Heart right ventricle (tissue), 16 donors: ENCODE measurements around the gene EEF1G. TPM values are rescaled to one million over a fixed set of nuclear protein-coding genes. Genes with fewer than 3 reads are reported as not detected.
"Not testable (repeated sequence)": the region's sequence is repeated elsewhere in the genome, so short reads cannot be mapped to it uniquely, and the experiment has no call there.

Experiments
- ATAC-seq, 8 donors: fragments of 200-7000 bp; cut with Tn5 transposase; one replicate each; pipeline ENCODE4 v1.9.1; 2020; ENCODE audit warnings: mild to moderate bottlenecking in 8 of 8, moderate library complexity in 8 of 8, moderate number of reproducible peaks in 1 of 8
- DNase-seq, 2 donors: peaks; one replicate each; pipeline ENCODE4 v3.0.0-alpha.2; 2020
- H3K27ac ChIP-seq, 10 donors: fragments of 200-600 bp; sonication (generic) in 2 of 10; one replicate each; pipeline versions ENCODE4 v1.5.0 to v1.8.0; 2020 to 2022; ENCODE audit warnings: mild to moderate bottlenecking in 3 of 10
- H3K27me3 ChIP-seq, 7 donors: fragments of 200-600 bp; one replicate each; pipeline ENCODE4 v1.8.0; 2021 to 2022; ENCODE audit warnings: mild to moderate bottlenecking in 2 of 7
- H3K36me3 ChIP-seq, 9 donors: fragments of 200-600 bp; sonication (generic) in 1 of 9; one replicate each; pipeline versions ENCODE4 v1.5.0 to v1.8.0; 2020 to 2022; ENCODE audit warnings: mild to moderate bottlenecking in 2 of 9
- H3K4me1 ChIP-seq, 9 donors: fragments of 200-600 bp; sonication (generic) in 1 of 9; one replicate each; pipeline versions ENCODE4 v1.5.0 to v1.8.0; 2020 to 2022; ENCODE audit warnings: mild to moderate bottlenecking in 4 of 9
- H3K4me3 ChIP-seq, 10 donors: fragments of 200-600 bp; sonication (generic) in 2 of 10; one replicate each; pipeline versions ENCODE4 v1.5.0 to v1.8.0; 2020 to 2022; ENCODE audit warnings: mild to moderate bottlenecking in 7 of 10, moderate library complexity in 2 of 10
- H3K9me3 ChIP-seq, 11 donors: fragments of 200-600 bp in 10 of 11; sonication (generic) in 2 of 11; one replicate each; pipeline versions ENCODE4 v1.5.0 to v1.8.0; 2013 to 2022; ENCODE audit warnings: mild to moderate bottlenecking in 2 of 11, control low read depth in 1 of 11, moderate library complexity in 1 of 11
- CTCF ChIP-seq, 9 donors: fragments of 200-600 bp; sonication (generic) in 2 of 9; IDR thresholded peaks; one replicate each; pipeline versions ENCODE4 v1.5.0 to v1.8.0; 2021 to 2022; ENCODE audit warnings: antibody characterized with exemption in 9 of 9, mild to moderate bottlenecking in 5 of 9, moderate library complexity in 1 of 9
- WGBS, 2 donors: extraction: QIAGEN DNeasy Blood & Tissue Kit; methylation state at CpG; one replicate each; pipeline ENCODE4 v1.1.7; 2013; ENCODE audit warnings: inconsistent platforms in 1 of 2; 5-methylcytosine and 5-hydroxymethylcytosine counted together
- intact Hi-C, 10 donors: fragments of 100-400 bp; cut with DNase I; formaldehyde crosslinking; loops; one replicate each; pipeline versions ENCODE4 v1.11.1 to v1.14.2; 2022
- polyA plus RNA-seq, 2 donors: library from polyadenylated mRNA; stranded (reverse); fragments of 200-250 nt; gene quantifications; one replicate each; pipeline ENCODE4 v1.2.3, GENCODE V29; 2013
- total RNA-seq, 10 donors: library from RNA; stranded (reverse); fragmentation: NEBNext Ultra II Directional in 3 of 10; extraction: Animal tissue kit (Norgen Biotek cat#: 25700) in 3 of 10; gene quantifications; one replicate each; pipeline versions ENCODE4 v1.2.1 to v1.2.4, GENCODE V29; 2021 to 2023
- donor health status: Arrhythmogenic right ventricular cardiomyopathy.
- donor health status: ischemic (EF 13 %, LVEDD 7.1; RV severe dilation, severe dysfunction).
- donor health status: healthy with polysubstance abuse.
- donor health status: DM: no; HTN: yes; CAD: no.
- donor health status: DM: no; HTN: no; CAD: no.
- donor health status: ischemic (EF 25% LVEDD 6.9; RV normal size, moderate dysfunction).
- donor health status: ischemic (EF 25% LVEDD 5.7; RV mildly dilated, moderate dysfunction).
- donor health status: healthy.
- donor health status: DM: yes; HTN: yes; CAD: no.
- donor health status: Ischemic cardiomyopathy.
- donor health status: ischemic (EF 35%, LVEDD 5.7; RV mildly dilated, moderate dysfunction).
- donor health status: nonischemic (EF 11% LVEDD 7.7; RV severe dilation, severe dysfunction).
- donor health status: DM: yes; HTN: yes; CAD: no.
- donor health status: PGD.
- donor health status: ischemic (EF 29% LVEDD 5.4; RV normal size, mild dysfunction).
- donor health status: nonischemic (EF 23%, LVEDD 6.1; RV moderate dilation, normal function).

EEF1G gene
- total and polyA plus RNA-seq, 12 donors = 555 to 1,173 (median 1,002) TPM

GRCh38 chr11:62621027-62621566 lies 47.4 kb upstream of the EEF1G start:
- 31 to 34% methylated on average over 8 of the region's 8 CpGs for WGBS, 2 donors
- TF ChIP-seq CTCF (IDR thresholded peaks at IDR 0.05) = no peak
- ATAC-seq (no peak), DNase-seq (no peak)
- peak overlapping the region; percentile 50 to 92 (median 74) for H3K4me3 ChIP-seq
- peaks cover 0 to 42% (median 17%) of the 10 kb centered on the region in 9 donors for H3K36me3 ChIP-seq
- no peaks in the 10 kb centered on the region for H3K9me3 ChIP-seq
- H3K27me3 ChIP-seq = no peaks in the 10 kb centered on the region
- peaks cover 4 to 27% (median 21%) of the 10 kb centered on the region in 9 donors for H3K4me1 ChIP-seq
- intact Hi-C loops = no loop called here
- peak overlapping the region; percentile 44 to 95 (median 89) for H3K27ac ChIP-seq

GRCh38 chr11:62616957-62617356 lies 43.3 kb upstream of the EEF1G start:
- ATAC-seq, H3K4me3 ChIP-seq, intact Hi-C loops, DNase-seq, H3K27me3 ChIP-seq, H3K27ac ChIP-seq, H3K9me3 ChIP-seq: not testable (repeated sequence)
- peaks cover 0 to 44% (median 10%) of the 10 kb centered on the region in 9 donors for H3K36me3 ChIP-seq
- peaks cover 7 to 30% (median 20%) of the 10 kb centered on the region in 9 donors for H3K4me1 ChIP-seq
- WGBS, 2 donors = 98% methylated on average over 14 of the region's 14 CpGs

GRCh38 chr11:62615521-62615920 lies 41.8 kb upstream of the EEF1G start:
- TF ChIP-seq CTCF (IDR thresholded peaks at IDR 0.05) = no peak
- Histone ChIP-seq H3K27ac (no peak overlapping the region), H3K27me3 (no peaks in the 10 kb centered on the region), H3K9me3 (no peaks in the 10 kb centered on the region), H3K4me3 (no peak overlapping the region), H3K36me3 (peaks cover 0 to 47% (median 10%) of the 10 kb centered on the region in 9 donors), H3K4me1 (peaks cover 12 to 35% (median 25%) of the 10 kb centered on the region in 9 donors)
- 91 to 93% methylated on average over 7 of the region's 7 CpGs for WGBS, 2 donors
- ATAC-seq (no peak), DNase-seq (no peak)
- intact Hi-C loops = no loop called here

- ATAC-seq = no peak
- Histone ChIP-seq H3K27me3 (no peaks in the 10 kb centered on the region), H3K36me3 (peaks cover 0 to 57% (median 10%) of the 10 kb centered on the region in 9 donors), H3K4me1 (peaks cover 9 to 32% (median 26%) of the 10 kb centered on the region in 9 donors), H3K27ac (peak overlapping the region in 4 of 10 donors; percentile 96 to 98 (median 98)), H3K9me3 (no peaks in the 10 kb centered on the region), H3K4me3 (no peak overlapping the region)
- TF ChIP-seq CTCF (IDR thresholded peaks at IDR 0.05) = no peak
- WGBS, 2 donors = 80 to 82% methylated on average over 8 of the region's 8 CpGs
- no peak for DNase-seq
- intact Hi-C loops = loop anchor here in 1 of 10 donors (5.0 kb wide), 1 partner anchor 38 kb away; the partner anchor contains the start of gene INTS5
These were observed 40.6 kb upstream of the EEF1G start for GRCh38 chr11:62614275-62614674.

GRCh38 chr11:62613291-62613778 lies 39.6 kb upstream of the EEF1G start:
- H3K4me3 ChIP-seq = peak overlapping the region in 8 of 10 donors; percentile 65 to 93 (median 76)
- DNase-seq = no peak
- H3K4me1 ChIP-seq = peaks cover 9 to 36% (median 27%) of the 10 kb centered on the region in 9 donors
- peak in 4 of 8 donors; percentile 2 to 11 (median 6) for ATAC-seq
- H3K27ac ChIP-seq = peak overlapping the region; percentile 91 to 98 (median 96)
- H3K27me3 ChIP-seq = no peaks in the 10 kb centered on the region
- intact Hi-C loops = loop anchor here in 1 of 10 donors (5.0 kb wide), 1 partner anchor 39 kb away; the partner anchor contains the start of gene INTS5
- 56 to 57% methylated on average over 15 of the region's 15 CpGs for WGBS, 2 donors
- no peaks in the 10 kb centered on the region for H3K9me3 ChIP-seq
- peaks cover 0 to 62% (median 10%) of the 10 kb centered on the region in 9 donors for H3K36me3 ChIP-seq
- TF ChIP-seq CTCF (IDR thresholded peaks at IDR 0.05) = no peak
